HG03354 (cell line): ENCODE data around the gene ID2.

ENCODE experiments used
- ATAC-seq: cut with Tn5 transposase; IDR thresholded peaks from one replicate; pipeline ENCODE4 v1.9.1; 2021; ENCODE audit warnings: mild to moderate bottlenecking; ENCODE audit not compliant: unreplicated experiment, poor library complexity, severe bottlenecking

Gene ID2

DNA sequence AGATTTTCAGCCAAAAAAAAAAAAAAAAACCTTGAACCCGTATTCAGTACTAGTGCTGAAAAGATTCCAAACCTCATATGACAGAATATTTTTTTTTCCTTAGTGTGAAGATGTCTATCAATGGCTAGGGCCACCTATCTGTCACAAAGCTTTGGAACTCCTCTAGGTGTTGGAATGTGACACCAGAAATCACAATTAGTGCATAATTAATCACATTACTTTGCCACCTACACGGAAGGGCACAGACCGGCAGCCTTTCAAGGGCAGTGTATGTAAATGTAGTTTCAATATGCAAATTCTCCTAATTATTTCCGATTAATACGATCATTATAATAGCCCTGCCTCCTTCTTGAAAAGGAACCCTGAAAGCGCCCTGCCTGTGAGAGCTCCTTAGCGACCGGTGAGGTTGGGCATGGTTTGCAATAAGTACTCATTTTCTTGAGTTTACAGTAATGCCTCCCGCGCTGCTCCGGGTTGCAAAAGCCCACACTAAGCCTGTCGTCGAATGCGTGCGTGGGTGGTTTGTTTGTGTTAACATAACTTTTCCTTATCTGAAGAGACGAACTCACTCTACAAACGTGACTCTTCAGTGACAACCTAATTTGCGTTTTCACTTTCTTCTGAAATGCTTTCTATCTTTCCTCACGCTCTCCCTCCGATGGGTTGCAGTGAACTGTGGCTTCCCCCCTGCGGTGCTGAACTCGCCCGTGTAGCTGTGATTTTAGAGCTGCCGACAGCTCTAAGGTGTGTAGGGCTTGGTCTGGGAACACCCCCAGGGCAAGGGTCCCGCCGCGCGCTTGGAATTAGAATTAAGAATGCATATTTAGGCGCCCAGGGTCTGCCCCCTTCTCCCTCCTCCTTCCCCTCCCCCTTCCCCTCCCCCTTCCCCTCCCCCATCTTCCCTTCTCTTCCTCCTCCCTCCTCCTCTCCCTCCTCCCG, 765 bp upstream of the ID2 start:
- ATAC-seq = no peak

DNA sequence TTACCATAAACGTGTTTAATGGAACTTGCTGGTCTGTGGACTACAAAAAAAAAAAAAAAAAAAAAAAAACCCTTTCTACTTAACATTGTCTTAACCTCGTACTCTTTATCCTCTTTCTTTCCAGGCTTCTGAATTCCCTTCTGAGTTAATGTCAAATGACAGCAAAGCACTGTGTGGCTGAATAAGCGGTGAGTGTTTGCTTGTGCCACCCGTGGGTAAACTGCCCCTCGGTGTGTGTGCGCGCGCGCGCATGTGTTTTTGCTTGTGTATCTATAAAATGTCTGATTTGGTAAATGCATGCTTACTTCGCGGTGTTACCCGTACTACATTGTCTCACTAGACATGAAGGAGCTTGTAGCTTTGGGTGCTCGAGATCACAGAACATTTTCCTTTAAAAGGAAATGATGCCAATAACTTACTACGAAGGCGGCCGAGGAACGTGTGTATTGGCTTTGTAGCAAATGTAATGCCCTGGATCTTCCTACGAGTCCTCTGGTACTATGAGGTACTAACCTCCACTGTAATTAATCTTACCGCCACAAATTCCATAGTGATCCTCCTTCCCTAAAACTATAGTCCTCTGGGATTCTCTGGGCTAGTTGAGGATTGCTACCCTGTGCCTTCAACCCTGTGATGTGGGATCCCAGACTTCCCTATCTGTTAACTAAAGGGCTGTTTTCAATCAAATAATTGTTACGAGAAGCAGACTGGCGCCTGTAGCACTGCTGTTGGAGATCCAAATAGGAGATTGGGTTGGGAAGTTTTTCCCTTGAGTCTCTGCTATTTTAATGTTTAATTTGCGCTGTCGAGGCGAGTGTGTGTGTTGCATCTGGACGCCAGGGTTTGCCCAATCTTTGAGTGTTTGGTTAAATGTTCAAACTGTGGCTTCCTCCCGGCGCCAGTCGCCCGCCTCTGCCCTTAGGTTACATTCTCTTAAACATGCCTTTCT, 1.1 kb downstream of the ID2 start:
- no peak for ATAC-seq

DNA sequence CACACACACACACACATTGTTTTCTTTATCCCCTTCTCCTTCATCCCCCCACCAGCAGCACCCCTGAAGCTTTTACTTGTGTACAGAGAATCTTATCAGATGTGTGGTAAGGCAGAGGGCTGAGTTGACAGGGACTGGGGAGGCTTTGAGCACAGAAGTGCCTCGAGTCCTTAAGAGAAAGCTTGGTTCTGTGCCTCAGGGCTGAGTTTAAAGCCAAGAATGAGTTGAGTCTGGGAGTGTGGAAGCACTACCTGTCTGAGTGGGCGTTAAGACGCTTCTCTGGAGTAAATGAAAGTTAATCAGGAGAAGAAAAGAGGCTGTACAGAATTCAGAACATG, 2.7 kb downstream of the ID2 start:
- no peak for ATAC-seq

DNA sequence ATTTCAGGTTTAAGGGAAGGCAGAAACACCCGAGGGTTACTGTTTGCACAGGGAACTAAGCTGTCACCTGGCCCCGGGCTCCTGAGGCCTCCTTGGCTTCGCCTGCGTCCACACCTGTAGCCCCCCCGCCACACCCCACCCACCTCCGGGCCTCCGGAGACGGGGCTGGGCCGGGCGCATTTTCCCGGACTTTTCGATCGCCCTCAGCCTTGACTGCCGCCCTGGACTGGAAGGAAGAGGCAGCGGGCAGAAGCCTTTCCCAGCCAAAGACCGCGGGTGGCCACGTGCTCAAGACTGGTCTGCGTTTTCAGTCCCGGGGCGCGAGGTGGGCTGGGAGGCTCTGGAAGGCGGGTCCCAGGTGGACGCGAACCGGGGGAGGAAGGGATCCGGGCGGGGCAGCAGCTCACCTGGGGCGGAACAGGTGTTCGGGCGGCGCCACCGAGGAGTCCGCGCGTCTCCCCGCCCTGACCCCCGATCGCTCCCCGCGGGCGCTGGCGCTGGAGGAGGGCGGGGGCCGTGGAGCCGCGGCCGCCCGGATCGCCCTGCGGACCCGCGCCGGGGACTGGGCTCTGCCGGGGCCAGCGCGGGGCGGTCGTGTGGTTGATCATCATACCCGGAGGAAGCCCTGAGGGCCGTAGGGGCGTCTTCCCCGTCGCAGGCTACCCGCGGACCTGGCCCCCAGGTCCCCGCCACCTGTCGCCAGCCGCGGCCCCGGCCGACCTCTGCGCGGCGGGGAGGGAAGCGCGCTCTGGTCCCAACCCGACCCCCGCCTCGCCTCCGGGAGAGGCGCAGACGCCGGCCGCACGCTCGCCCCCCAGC, 3.2 kb downstream of the ID2 start:
- peak; percentile 1 for ATAC-seq

DNA sequence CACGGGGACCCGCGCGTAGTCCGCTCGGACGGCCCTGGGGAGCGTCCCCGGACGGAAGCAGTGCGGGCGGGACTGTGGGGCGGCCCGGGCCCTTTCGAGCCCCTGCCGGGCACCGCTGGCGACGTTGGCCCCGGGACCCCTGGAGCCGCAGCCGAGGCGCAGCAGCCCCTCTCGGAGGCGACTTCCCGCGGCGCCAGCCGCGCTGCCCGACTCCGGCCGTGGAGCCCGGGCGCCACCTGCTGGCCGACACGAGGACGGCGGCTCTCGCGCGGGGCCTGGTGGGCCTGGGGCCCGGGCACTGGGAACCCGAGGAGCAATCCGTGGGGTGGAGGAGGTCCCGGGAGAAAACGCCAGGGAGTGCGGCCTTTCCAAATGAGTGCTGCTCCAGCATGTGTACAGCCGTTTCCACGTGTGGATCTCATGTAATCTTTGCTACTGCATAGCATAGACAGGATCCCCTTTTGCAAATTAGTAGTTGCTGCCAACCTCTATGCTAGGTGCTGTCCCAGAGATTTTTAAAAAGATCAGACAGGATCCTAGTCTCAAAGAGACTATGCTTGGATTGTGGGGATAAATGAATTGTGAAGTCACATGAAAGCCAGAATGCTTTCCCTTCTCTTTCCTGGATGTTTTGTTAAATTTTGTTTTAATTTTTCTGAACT, 4.0 kb downstream of the ID2 start:
- peak; percentile 31 for ATAC-seq

DNA sequence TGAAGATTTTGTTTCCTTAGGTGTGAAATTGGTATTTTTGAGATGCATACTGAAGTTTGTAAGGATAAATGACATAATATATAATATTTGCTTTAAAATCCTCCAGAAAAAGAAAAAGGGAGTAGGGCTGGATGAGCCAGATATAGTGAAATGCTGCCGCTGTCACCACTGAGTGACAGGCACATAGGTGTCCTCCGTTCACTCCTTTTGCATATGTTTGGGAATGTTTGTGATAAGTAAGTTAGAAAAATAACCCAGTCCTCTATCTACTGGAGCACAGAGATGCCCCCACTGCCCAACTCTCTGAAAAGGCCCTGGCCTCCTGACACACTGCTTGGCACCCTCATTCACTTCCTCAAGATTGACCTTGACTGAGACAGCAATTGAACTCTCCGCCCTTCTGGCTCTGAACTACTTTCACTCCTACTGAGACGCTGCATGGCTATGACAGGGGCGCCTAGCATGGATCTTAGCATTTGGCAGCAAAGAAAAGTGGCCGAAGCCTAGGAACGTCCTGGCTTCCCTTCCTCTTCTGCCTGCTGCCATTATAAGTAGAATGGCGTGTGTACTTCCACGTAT, 10.1 kb downstream of the ID2 start:
- no peak for ATAC-seq

DNA sequence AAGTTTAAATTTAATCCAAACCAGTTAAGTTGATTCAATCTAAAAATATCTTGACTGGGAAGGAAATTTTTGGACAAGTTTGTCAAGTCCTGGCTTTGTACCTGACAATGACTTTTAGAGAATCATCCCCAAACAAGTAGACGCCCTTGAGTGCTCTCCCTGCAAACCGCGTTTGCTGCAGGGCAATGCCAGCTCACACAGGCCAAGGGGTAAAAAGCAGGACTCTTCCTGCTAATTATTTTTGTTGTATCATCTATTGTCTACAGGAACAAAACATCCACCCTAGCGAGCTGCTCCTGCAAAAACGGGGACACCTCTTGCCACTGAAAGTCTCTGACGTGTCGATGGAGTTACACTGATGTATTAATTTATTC, 10.9 kb downstream of the ID2 start:
- no peak for ATAC-seq

DNA sequence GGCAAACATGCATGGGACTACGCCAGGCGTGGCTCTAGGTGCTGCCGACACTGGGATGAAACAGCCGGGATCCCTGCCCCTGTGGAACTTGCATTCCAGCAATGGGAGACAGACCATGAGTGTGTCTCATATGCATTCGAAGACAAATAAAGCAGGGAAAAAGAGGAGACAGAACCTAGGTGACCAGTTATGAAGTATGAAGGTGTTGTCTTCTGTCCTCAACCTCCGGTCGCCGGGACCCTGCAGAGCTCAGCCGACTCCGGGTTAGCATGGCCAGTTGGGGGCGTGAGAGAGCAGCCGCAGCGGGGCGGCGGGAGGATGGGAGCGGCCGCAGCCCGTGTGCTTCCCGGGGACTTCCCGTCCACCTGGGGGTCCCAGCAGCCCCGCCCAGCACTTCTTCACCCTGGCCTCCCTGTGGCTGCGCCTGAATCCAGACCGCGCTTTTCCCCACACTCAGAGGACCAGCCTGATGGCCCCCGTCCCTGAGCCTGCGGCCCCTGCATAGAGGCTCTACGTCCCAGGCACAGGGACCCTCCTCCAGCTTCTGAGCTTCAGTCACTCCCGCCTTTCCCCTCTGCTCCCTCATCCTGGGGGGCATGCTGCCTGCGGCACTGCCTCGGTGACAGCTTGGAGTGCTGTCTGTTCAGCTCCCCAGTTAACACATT, 11.4 kb downstream of the ID2 start:
- ATAC-seq = no peak

DNA sequence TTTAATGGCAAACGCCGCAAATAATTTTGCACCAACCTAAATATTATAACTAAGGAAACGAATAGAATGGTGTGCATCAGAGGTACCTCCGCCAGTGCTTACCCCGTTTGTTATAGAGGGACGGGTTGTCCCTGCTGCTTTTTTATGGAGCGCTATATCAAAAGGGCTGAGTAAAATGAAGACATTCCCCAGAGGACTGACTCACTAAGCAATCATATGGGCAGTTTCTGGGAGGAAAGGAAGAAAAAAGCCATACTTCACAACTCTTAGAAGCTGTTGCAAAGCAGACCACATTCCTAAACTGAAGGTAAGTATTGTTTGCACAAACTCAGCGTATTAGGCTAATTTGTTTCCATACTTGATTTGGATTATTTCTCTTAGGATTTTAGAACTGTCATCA, 12.9 kb downstream of the ID2 start:
- ATAC-seq = no peak

DNA sequence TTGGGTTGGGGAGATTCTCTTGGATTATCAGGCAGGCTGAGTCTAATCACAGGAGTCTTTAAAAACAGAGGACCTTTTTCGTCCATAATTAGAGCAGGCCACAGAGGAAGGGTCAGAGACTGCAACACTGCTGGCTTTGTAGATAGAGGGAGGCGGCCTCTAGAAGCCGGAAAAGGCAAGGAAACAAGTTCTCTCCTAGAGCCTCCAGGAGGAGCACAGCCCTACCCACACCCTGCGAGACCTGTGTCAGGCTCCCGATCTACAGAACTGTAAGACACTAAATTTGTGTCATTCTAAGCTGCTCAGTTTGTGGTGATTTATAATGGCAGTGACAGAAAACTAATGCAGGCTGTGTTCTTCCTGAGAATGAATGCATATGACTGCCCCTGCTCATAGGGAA, 15.3 kb downstream of the ID2 start:
- ATAC-seq = no peak

DNA sequence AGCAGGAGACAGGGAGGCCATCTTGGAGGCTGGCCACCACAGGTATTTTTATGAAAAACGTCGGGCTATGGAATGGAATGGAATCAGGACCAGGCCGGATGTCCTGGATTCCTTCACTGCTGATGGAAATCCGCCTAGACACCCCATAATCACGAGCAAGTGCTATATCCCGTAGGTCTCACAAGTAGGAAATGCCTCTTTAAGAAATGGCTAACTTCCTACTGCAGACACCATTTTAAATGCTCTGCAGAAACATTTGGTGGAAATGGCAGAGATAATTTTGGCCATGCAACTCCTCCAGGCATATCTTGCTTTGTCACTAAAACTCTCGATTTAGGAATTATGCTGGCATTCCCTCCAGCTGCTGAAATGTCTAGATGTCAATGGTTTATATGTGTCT, 18.0 kb downstream of the ID2 start:
- no peak for ATAC-seq

DNA sequence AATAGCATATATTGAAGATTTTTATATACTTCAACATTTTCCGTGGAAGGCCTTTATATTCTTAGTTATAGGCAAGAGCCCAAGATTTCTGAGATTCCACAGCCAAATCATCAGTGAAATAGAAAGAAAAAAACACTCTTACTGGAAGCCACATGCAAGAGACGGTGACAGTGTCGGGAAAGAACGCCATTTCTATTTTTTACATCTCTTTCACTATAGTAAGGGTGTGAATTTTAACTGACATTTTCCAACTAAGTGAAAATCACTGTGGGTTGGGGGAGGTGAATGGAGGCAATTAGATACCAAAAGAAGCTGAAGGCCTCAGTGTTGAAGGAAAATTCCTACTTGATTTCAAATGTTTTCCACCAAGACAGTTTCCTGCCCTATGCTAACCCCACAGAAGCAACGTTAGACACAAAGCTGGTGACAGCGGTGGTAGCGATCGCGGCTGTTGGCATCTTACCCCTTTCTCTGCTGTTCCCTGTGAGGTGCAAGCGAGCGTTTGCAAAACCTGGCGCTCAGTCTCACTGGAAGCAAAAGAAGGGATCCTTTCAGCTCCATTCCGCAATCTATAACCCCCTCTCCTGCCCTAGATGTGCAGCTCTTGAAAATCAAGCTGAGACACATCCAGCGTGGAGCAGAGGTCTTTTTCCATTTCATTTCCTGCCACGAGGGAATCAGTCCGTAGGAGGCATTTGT, 20.0 kb downstream of the ID2 start:
- no peak for ATAC-seq

DNA sequence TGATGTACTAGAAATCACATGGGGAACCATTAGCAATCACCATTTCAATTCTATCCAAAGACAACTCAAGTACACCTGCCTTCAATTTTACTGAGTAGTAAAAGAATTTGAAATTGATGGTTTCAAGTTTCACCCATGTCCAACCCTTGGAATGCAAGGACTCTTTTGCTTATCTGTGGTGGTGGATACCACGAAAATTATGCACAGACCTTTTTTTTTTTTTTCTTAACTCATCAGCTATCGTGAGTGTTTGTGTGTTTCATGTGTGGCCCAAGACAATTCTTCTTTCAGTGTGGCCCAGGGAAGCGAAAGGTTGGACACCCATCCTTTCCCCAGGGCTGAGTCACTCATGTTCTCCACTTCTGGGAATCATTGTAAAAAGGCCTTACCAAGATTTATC, 23.1 kb downstream of the ID2 start:
- no peak for ATAC-seq

DNA sequence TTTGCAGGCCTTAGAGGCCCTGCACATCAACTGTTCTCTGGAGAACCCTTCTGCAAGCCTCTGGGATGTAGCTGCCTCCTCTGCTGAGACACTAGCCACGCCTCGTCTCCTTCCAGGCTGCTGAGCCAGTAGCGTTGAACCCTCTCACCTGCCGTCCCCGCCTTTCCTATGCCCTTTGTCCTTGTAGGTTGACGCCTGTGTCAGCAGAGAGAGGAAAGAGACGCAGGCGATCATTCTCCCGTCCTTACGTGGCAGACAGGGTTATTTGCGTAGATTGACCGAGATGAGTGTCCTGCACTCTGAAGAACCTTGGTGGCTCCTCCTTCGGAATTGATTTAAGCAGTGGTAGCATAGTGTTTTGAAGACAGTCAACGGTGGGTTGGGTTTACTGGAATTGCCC, 27.8 kb downstream of the ID2 start:
- ATAC-seq = no peak

DNA sequence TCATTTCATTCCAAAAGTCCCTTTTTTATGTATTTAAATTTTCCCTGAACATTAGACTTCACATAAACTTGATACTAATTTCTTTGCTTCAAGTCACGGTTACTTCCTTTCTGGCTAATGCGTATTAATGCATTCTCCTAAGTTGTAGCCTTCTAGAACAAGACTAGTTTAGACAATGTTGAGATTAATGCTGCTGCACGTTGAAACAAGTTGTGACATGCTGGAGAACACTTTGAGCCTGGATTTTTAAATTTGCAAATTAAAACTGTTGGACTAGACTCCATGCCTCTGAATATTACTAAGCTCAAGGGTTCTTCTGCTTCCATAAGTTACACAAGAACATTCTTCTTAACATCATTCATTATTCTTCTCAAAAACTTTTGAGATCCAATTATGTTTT, 29.1 kb downstream of the ID2 start:
- no peak for ATAC-seq

DNA sequence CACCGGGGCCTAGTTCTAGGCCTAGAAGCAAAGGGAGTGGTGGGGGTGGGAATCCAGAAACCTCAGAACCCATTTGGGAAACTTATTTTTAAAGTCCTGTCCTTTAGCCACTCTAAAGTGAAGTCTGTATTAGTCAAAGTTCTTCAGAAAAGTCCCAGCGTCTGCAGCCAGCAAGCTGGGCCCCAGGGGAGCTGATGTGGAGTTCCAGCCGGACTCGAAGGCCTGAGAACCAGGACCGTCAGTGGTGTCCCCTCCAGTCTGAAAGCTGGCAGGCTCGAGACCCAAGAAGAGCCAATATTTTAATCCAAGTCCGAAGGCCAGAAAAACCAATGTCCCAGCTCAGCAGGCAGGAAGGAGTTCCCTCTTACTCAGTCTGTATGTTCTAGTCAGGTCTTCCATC, 32.4 kb downstream of the ID2 start:
- ATAC-seq = no peak

DNA sequence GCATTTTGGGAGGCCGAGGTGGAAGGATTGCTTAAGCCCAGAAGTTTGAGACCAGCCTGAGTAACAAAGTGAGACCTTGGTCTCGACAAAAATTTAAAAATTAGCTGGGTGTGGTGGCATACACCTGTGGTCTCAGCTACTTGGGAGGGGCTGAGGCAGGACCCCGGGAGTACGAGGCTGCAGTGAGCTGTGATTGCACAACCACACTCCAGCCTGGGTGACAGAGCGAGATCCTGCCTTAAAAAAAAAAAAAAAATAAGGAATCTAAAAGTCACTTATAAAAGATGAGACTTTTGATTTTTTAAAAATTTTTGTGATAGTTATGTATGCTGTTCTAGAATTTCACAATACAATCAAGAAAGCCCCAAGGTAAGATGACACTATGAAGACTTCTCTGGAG, 33.1 kb downstream of the ID2 start:
- no peak for ATAC-seq

DNA sequence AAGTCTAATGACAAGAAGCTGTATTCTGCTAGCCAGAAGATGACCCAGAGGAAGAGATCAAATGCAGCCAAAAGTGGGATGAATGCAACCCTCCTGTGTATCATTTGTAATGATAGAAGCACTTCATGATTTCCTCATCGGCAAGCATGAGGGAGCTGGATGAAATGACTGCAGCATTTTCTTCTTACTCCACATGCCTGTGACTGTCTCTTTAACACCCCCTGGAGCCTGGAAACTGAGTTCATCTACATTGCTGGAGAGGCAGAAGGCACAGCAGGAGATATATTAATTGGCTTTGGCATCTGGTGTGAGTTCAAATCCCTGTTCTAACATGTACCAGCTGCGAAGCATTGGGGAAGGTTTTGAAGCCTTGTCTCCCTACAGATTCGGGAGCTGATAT, 37.7 kb downstream of the ID2 start:
- ATAC-seq = no peak
